ENCODE measurements around the gene AKAP6.

Gene AKAP6

DNA sequence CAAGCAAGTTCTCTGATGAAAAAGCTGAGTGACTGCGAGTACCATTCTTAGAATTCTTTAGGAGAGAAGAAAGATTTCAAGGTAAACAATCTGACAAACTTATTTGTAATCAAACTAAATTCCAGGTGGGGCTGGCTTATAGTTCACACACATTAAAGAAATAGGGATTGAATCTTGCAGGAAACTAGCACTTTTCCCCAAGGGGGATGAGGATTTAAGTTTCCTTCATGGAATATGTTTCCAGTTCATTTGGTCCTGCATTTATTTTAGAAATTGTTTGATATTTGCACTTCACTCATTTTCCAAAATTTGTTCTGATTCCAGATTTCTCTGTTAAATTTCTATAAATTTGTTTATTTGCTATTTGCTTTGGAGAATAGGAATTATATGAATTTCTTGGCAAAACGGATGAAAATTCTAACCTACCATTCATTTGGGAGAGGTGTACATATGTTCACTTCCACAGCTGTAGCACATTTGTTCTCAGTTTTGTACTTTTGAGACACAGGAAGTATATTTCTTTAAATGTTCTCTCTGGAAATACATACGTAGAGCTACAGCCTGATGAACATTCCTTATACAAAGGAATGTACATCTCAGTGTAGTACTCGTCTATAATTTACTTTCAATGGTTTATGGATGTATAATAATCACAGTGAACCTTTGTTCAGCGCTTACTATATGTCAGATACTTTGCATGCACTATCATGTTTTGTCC, 145.5 kb downstream of the AKAP6 start:
- TF ChIP-seq POLR2AphosphoS5 (IDR thresholded peaks at IDR 0.05; ENCODE audit: low read depth, low read length) (no peak), TAF1 (IDR thresholded peaks at IDR 0.05; ENCODE audit: borderline replicate concordance, low read depth, low read length) (no peak), POLR2A (IDR thresholded peaks at IDR 0.05; ENCODE audit: low read depth, low read length) (no peak)
- FAIRE-seq (no peak), DNase-seq (ENCODE audit: insufficient read length) (no peak)

DNA sequence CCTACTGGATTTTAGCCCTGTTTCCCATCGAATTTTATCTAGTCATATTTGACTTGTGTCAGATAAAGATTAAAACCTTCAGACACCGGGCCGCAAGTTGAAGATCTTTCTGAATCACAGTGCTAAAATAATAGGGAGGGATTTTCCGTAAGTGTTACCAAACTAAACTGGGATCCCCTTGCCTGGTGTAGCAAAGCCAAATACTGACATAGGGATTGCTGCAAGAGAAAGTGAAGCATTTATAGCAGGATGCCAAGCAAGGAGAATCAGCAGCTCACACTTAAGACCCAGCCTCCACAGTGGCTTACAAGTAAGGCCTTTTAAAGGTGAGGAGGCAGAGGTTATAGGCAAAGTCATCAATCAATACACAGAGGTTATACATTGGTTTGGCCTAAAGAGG, 147.4 kb downstream of the AKAP6 start:
- no peak for FAIRE-seq
- TF ChIP-seq POLR2A (IDR thresholded peaks at IDR 0.05; ENCODE audit: low read depth, low read length) (no peak), POLR2AphosphoS5 (IDR thresholded peaks at IDR 0.05; ENCODE audit: low read depth, low read length) (no peak), TAF1 (IDR thresholded peaks at IDR 0.05; ENCODE audit: borderline replicate concordance, low read depth, low read length) (no peak)

DNA sequence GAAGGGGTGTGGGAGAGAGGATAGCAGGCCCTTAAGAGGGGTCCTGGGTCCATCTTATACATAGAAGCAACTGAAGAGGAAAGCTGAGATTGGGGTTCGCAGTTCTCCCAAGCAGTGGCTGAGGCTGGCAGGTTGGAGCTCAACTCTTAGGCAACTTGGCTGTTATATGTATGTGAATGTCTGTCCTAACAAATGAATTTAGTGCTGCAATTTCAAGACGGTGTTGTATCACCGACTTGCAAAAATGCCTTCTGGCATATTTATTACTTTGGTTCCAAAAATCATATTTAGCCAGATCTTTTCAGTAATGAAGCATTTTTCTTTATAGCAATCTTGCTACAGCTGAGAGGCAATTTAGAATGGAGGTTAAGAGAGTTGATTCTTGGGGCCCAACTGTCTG, 148.3 kb downstream of the AKAP6 start:
- no peak for FAIRE-seq
- TF ChIP-seq POLR2AphosphoS5 (IDR thresholded peaks at IDR 0.05; ENCODE audit: low read depth, low read length) (no peak), POLR2A (IDR thresholded peaks at IDR 0.05; ENCODE audit: low read depth, low read length) (no peak), TAF1 (IDR thresholded peaks at IDR 0.05; ENCODE audit: borderline replicate concordance, low read depth, low read length) (no peak)
- no peak for DNase-seq (ENCODE audit: insufficient read length)

More for the DNA sequence above, 147.4 kb downstream of the AKAP6 start:
- DNase-seq (ENCODE audit: insufficient read length) = no peak

DNA sequence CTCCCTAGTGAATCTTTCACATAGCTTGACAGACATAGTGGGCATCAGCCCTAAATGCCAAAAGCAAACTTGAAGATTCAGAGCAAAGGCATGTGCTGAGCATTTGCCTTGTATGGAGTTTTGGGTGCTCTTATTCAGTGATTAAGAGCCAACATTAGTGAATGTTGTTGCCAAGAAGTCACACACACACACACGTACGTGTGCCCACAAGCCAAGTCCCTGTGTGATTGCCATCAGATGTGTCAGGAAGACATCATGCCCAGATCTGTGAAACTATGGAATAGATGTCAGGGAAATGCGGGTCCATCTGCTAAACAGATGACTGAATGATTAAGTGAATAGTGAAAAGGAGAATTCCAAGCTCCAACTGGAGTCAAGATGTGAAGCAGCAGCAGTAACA, 149.0 kb downstream of the AKAP6 start:
- no peak for TF ChIP-seq POLR2A (IDR thresholded peaks at IDR 0.05; ENCODE audit: low read depth, low read length)
- no peak for TF ChIP-seq TAF1 (IDR thresholded peaks at IDR 0.05; ENCODE audit: borderline replicate concordance, low read depth, low read length)
- TF ChIP-seq POLR2AphosphoS5 (IDR thresholded peaks at IDR 0.05; ENCODE audit: low read depth, low read length) = no peak
- DNase-seq (ENCODE audit: insufficient read length) = no peak
- no peak for FAIRE-seq

DNA sequence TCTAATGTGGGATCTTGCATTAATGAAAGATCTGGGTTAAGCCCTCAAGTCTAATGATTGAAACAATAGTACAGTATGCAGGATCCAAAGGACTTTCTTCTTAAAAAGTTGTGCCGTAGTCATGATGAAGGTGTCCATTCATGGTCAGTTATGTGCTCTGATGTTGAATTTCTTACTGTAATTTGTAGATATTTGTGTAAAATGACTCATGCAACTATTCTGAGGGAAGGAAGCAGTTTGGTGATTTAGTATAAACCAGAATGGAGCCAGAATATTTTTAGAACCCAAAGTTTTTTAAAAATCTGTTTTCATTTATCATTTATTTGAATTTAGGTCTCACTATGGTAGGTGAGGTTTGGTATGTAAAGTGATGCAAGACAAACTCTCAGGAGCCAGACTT, 151.2 kb downstream of the AKAP6 start:
- TF ChIP-seq POLR2A (IDR thresholded peaks at IDR 0.05; ENCODE audit: low read depth, low read length) = no peak
- no peak for TF ChIP-seq POLR2AphosphoS5 (IDR thresholded peaks at IDR 0.05; ENCODE audit: low read depth, low read length)
- no peak for TF ChIP-seq TAF1 (IDR thresholded peaks at IDR 0.05; ENCODE audit: borderline replicate concordance, low read depth, low read length)
- no peak for FAIRE-seq
- no peak for DNase-seq (ENCODE audit: insufficient read length)

DNA sequence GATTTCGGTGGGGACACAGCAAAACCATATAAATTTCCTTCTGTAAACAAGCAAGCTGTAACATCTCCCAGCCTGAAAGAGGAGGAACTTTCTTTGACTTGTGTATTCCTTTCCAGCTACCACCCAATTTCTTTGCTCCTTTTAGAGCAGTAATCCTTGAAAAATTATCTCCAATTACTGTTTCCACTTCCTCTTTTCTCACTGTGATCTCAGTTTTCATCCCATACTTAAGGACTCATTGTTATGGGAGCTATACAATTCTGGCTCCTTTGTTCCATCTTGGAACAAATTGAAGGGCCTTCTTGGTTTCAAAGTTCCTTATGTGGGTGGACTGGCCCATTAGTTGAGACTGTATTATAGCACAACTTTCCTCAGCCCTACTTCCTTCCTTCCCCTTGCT, 152.6 kb downstream of the AKAP6 start:
- no peak for FAIRE-seq
- no peak for DNase-seq (ENCODE audit: insufficient read length)

DNA sequence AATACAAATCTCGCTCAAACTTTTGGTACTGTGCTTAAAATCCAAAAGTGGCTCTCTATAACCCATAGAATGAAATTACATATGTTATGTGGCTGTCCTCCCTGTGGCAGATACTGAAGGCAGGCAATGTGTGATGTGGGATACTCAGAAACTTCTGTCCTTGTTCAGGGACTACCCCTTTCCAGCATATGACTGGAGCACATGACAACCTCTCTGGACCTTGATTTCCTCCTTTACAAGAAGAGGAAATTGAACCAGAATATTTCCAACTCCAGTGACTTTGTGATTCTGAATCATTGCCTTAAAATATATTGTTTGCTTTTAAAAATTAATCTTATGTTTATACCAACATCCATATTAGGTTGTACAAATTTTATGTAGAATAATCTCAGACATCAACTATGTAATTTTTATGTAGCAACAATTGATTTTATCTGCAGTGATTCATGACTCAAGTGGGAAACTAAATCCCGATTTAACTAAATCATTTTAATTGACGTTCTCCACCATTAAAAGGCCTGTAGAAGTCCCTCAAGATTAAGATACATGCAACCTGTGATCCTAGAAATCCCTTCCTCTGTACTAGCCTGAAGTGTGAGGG, 162.4 kb downstream of the AKAP6 start:
- no peak for FAIRE-seq
- DNase-seq (ENCODE audit: insufficient read length) = no peak
- TF ChIP-seq POLR2AphosphoS5 (IDR thresholded peaks at IDR 0.05; ENCODE audit: low read depth, low read length) = no peak
- no peak for TF ChIP-seq POLR2A (IDR thresholded peaks at IDR 0.05; ENCODE audit: low read depth, low read length)
- TF ChIP-seq TAF1 (IDR thresholded peaks at IDR 0.05; ENCODE audit: borderline replicate concordance, low read depth, low read length) = no peak

More for the DNA sequence above, 152.6 kb downstream of the AKAP6 start:
- TF ChIP-seq TAF1 (IDR thresholded peaks at IDR 0.05; ENCODE audit: borderline replicate concordance, low read depth, low read length) (no peak), POLR2AphosphoS5 (IDR thresholded peaks at IDR 0.05; ENCODE audit: low read depth, low read length) (no peak), POLR2A (IDR thresholded peaks at IDR 0.05; ENCODE audit: low read depth, low read length) (no peak)

DNA sequence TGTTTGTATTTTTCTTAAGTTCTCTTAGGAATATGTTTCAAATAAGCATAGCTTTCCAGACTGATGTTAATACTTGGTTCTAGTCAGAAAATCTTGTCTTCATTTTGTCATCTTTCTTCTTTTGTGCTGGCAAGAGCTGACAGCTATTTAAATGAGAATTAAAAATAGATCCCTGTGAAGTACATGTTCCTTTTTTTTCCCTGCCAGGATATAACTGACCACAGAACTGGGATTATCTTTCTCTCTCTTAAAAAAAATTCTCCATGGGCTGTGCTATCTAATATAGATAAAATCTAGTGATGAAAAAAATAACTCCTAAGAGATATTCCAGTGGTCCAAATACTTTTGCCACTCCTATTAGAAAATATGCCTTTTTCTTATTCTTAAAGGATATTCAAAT, 163.4 kb downstream of the AKAP6 start:
- no peak for FAIRE-seq
- TF ChIP-seq POLR2AphosphoS5 (IDR thresholded peaks at IDR 0.05; ENCODE audit: low read depth, low read length) (no peak), POLR2A (IDR thresholded peaks at IDR 0.05; ENCODE audit: low read depth, low read length) (no peak), TAF1 (IDR thresholded peaks at IDR 0.05; ENCODE audit: borderline replicate concordance, low read depth, low read length) (no peak)
- no peak for DNase-seq (ENCODE audit: insufficient read length)

DNA sequence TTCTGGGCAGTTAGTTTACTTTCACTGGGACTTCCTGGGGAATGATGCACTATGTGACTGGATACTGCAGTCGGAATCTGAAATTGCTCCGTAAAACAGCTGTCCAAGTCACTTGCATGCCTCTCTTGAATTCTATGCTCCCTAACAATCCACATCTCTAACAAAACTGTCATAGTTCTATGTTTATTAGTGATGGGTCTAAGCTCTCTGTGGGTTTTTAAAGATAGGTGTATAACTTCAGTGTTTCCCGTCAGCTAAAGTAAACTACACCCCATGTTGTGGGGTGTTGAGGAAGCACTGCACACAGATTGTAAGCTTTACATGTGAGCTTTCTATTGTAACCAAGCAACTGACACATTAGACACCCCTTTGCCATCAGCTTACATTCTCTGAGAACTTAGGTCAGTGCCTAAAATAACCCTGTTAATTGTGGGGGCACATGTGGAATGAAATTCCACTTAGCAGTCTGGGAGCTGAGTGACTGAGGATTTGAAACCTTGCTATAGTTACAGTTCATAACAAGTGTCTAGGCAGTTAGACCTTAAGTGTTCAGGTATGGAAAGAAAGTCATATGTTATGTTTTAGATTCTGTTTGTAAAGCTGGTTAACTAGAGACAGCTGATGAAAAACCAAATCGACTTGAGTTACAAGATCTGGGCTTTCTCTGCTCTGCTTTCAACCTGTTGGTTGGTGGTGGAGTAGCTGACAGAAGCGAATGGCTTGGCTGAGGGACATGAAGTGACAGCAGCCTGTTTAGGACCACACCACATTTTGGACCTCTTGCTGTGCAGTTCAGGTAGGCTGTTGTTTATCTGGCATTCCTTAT, 165.7 kb downstream of the AKAP6 start:
- no peak for TF ChIP-seq POLR2A (IDR thresholded peaks at IDR 0.05; ENCODE audit: low read depth, low read length)
- no peak for TF ChIP-seq POLR2AphosphoS5 (IDR thresholded peaks at IDR 0.05; ENCODE audit: low read depth, low read length)
- TF ChIP-seq TAF1 (IDR thresholded peaks at IDR 0.05; ENCODE audit: borderline replicate concordance, low read depth, low read length) = no peak
- no peak for FAIRE-seq
- DNase-seq (ENCODE audit: insufficient read length) = no peak

DNA sequence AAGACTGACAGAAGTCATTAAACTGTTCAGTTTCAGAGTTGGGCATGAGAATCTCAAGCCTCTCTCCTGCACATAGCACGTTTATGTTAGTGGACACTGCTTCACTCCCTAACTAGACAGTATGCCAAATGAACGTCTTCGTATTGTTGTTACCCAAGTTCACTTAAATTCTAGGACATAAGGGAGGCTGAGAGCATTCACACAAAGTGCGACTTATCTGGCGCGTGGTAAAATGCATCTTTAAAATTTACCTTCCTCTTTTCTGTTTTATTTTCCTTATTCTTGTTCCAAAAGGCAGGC, 166.3 kb downstream of the AKAP6 start:
- no peak for TF ChIP-seq POLR2AphosphoS5 (IDR thresholded peaks at IDR 0.05; ENCODE audit: low read depth, low read length)
- TF ChIP-seq POLR2A (IDR thresholded peaks at IDR 0.05; ENCODE audit: low read depth, low read length) = no peak
- TF ChIP-seq TAF1 (IDR thresholded peaks at IDR 0.05; ENCODE audit: borderline replicate concordance, low read depth, low read length) = no peak
- DNase-seq (ENCODE audit: insufficient read length) (no peak), FAIRE-seq (no peak)

DNA sequence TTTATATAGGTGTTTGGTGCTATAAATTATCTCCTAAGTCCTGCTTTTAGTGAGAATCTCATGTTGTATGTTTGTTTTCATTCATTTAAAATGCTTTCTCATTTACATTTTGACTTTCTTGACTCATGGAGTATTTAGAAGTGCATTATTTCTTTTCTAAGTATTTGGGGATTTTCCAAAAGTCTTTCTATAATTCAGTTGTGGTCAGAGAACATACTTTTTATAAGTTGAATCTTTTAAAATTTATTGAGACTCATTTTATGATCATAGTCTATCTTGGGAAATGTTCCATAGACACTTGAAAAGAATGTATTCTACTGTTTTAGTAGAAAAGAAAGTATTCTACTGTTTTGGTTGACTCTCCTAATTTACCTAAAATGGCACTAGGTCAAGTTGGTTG, 168.2 kb downstream of the AKAP6 start:
- no peak for TF ChIP-seq TAF1 (IDR thresholded peaks at IDR 0.05; ENCODE audit: borderline replicate concordance, low read depth, low read length)
- TF ChIP-seq POLR2AphosphoS5 (IDR thresholded peaks at IDR 0.05; ENCODE audit: low read depth, low read length) = no peak
- TF ChIP-seq POLR2A (IDR thresholded peaks at IDR 0.05; ENCODE audit: low read depth, low read length) = no peak
- DNase-seq (ENCODE audit: insufficient read length) (no peak), FAIRE-seq (no peak)
